B cell (primary cell): ENCODE results near the gene GRPEL2.

Experiments used
- CTCF ChIP-seq: fragments of 200-600 bp; IDR thresholded peaks from one replicate; pipeline ENCODE4 v1.8.0; 2022; ENCODE audit warnings: antibody characterized with exemption, mild to moderate bottlenecking
- EZH2 ChIP-seq: IDR thresholded peaks from 2 replicates; pipeline ENCODE4 v1.6.1; 2012; ENCODE audit warnings: borderline replicate concordance, low read depth, mild to moderate bottlenecking, moderate library complexity, low read length; ENCODE audit not compliant: insufficient read depth, poor library complexity, severe bottlenecking

GRCh38 chr5:149304195-149305078, 40.9 kb upstream of the GRPEL2 start:
- TF ChIP-seq CTCF (no peak), EZH2 (no peak)
